Ramos (cell line): Measurements from ENCODE around the gene BRD4.

Experiments used
- in situ Hi-C: fragments of 300-500 bp; cut with MboI; formaldehyde crosslinking; loops from one replicate; pipeline ENCODE4 v1.14.3; 2022; ENCODE audit warnings: low sequenced_read_pairs; ENCODE audit not compliant: unreplicated experiment

BRD4 gene

GRCh38 chr19:15292847-15293582 is 39.3 kb downstream of the BRD4 start:
- in situ Hi-C loops, result no loop called here

GRCh38 chr19:15292140-15292539 is 40.2 kb downstream of the BRD4 start:
- in situ Hi-C loops, result no loop called here

GRCh38 chr19:15291548-15292021 is 40.8 kb downstream of the BRD4 start:
- in situ Hi-C loops, result no loop called here

- in situ Hi-C loops, result no loop called here
These were observed 41.2 kb downstream of the BRD4 start for GRCh38 chr19:15291089-15291488.

- in situ Hi-C loops, result no loop called here
These were observed 42.2 kb downstream of the BRD4 start for GRCh38 chr19:15290166-15290565.

- in situ Hi-C loops, result no loop called here
These were observed 42.7 kb downstream of the BRD4 start for GRCh38 chr19:15289673-15290072.

- in situ Hi-C loops, result no loop called here
These were observed 44.0 kb downstream of the BRD4 start for GRCh38 chr19:15288146-15288963.

GRCh38 chr19:15287496-15287895 is 44.8 kb downstream of the BRD4 start:
- in situ Hi-C loops, result no loop called here

- in situ Hi-C loops, result no loop called here
These were observed 45.5 kb downstream of the BRD4 start for GRCh38 chr19:15286688-15287365.

GRCh38 chr19:15285896-15286591 is 46.3 kb downstream of the BRD4 start:
- in situ Hi-C loops, result no loop called here

GRCh38 chr19:15284896-15285295 is 47.4 kb downstream of the BRD4 start:
- in situ Hi-C loops, result no loop called here

- in situ Hi-C loops, result no loop called here
These were observed 48.2 kb downstream of the BRD4 start for GRCh38 chr19:15284091-15284490.

GRCh38 chr19:15283141-15283883 is 49.0 kb downstream of the BRD4 start:
- in situ Hi-C loops, result no loop called here

GRCh38 chr19:15282311-15282705 is 50.0 kb downstream of the BRD4 start:
- in situ Hi-C loops, result no loop called here

GRCh38 chr19:15280915-15281683 is 51.2 kb downstream of the BRD4 start:
- in situ Hi-C loops, result no loop called here

GRCh38 chr19:15280048-15280725 is 52.2 kb downstream of the BRD4 start:
- in situ Hi-C loops, result no loop called here

GRCh38 chr19:15279326-15279904 is 52.9 kb downstream of the BRD4 start:
- in situ Hi-C loops, result no loop called here

- in situ Hi-C loops, result no loop called here
These were observed 55.6 kb downstream of the BRD4 start for GRCh38 chr19:15276620-15277215.
